Skin epidermis (tissue), 12 donors: ENCODE results near the gene FHIP1B.

Experiments used
- H3K27ac ChIP-seq, 21 experiments: fragments of 200-600 bp; sonication (generic) in 11 of 21; one replicate each; pipeline ENCODE4 v1.5.0; 2020; ENCODE audit warnings: mild to moderate bottlenecking in 3 of 21, inconsistent platforms in 2 of 21, moderate library complexity in 2 of 21
- H3K4me3 ChIP-seq, 7 experiments: fragments of 200-600 bp; sonication (generic) in 2 of 7; one replicate each; pipeline ENCODE4 v1.5.0; 2020; ENCODE audit warnings: inconsistent platforms in 2 of 7, mild to moderate bottlenecking in 2 of 7, moderate library complexity in 1 of 7

The FHIP1B gene

DNA sequence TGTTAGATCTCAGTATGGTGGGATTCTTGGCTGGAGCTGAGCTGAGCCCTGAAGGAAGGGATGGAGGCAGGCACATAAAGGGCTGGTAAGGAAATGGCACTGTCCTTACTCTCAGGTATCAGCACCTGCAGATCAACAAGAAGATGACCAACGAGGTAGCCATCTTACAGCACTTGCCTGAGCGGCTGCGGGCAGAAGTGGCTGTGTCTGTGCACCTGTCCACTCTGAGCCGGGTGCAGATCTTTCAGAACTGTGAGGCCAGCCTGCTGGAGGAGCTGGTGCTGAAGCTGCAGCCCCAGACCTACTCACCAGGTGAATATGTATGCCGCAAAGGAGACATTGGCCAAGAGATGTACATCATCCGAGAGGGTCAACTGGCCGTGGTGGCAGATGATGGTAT, 6.9 kb upstream of the FHIP1B start:
- Histone ChIP-seq H3K4me3 (no peak overlapping the region), H3K27ac (no peak overlapping the region)

DNA sequence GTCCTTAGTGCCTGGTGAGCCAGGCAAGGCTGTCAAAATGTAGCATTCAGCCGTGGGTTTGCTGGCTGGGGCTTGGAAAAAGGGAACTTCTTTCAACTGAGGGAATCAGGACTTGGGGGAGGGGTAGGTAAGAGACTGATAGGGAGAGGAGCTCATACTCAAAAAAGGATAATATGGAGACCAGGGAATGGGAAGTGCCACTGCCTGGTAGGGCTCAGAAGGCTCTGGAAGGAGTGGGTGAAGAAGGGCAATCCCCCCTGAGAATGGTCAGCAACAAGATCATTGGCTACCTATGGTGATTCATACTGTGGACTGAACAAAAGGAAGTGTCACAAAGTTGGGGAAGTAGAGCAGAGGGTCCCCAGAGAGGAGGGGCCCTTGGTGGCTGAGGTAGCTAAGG, 6.3 kb upstream of the FHIP1B start:
- Histone ChIP-seq H3K4me3 (no peak overlapping the region), H3K27ac (no peak overlapping the region)

DNA sequence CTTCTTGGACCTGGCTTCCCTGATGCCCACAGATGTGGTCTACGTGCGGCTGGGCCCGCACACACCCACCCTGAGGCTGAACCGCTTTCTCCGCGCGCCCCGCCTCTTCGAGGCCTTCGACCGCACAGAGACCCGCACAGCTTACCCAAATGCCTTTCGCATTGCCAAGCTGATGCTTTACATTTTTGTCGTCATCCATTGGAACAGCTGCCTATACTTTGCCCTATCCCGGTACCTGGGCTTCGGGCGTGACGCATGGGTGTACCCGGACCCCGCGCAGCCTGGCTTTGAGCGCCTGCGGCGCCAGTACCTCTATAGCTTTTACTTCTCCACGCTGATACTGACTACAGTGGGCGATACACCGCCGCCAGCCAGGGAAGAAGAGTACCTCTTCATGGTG, 5.7 kb upstream of the FHIP1B start:
- Histone ChIP-seq H3K27ac (no peak overlapping the region), H3K4me3 (no peak overlapping the region)

DNA sequence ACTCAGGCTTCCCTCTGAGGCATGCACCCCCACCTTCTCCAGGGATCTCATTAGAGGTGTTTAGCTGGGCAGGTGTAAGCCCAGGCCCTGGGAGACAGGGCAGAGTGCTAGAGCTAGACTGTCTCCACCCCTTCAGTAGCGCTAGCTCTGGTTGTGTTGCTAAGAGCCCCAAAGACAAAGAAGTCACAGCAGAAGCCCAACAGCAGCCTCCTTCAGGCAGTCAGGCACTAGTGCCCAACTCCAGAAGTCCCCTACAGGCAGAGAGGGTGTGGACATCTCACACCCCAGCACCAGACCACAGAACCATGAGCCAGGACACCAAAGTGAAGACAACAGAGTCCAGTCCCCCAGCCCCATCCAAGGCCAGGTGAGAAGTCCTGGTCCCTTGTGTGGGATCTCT, 4.5 kb upstream of the FHIP1B start, which contains the start of gene CNGA4:
Gene CNGA4 (plus strand): TSS at position 188 of the 400 bp plus-strand sequence. CDS start 118 bp downstream, at position 306.
- no peak within 1 kb of the TSS for H3K4me3 ChIP-seq
- H3K27ac ChIP-seq = no peak within 1 kb of the TSS

DNA sequence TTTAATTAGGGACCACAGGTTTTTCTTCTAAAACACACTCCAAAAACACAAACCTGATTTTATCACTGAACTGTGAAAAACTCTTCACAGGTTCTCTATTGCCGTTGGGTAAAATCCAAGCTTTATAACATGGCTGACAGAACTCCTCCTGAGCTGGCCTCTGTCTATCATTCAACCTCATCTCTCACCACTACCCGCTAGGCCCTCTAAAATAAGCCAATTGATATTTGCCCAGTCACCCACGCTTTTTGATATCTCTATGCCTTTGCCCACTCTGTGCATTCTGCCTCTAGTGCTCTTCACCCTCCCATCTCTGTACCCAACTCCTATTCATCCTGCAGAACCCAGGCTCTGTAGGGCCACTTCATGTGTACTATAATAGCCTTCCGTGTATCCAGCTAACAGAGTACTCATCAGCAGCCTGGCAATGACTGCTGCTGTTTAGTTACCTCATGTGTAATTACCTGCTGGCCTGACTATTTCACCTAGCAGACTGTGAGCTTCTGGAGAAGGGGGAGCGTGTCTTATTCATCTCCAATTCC, 3.4 kb upstream of the FHIP1B start:
- Histone ChIP-seq H3K4me3 (no peak overlapping the region), H3K27ac (no peak overlapping the region)

DNA sequence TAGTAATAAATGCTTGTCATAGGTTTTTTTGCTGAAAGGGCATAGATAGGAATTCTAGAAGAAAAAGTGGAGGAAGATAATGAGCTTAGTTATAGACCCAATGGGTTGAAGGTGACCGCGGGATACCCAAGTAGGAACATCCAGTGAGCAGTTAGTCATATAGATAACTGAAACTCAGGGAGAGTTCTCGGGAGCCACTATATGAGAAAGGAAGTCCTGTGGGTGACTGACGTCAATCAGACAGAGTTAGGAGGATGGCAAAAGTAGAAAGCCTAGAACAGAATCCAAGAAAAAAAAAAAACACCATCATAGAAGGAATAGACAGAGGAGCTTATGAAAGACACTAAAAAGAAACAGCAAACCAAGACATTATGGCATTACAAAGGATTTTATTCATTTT, 2.8 kb upstream of the FHIP1B start:
- no peak overlapping the region for H3K27ac ChIP-seq
- H3K4me3 ChIP-seq = no peak overlapping the region

DNA sequence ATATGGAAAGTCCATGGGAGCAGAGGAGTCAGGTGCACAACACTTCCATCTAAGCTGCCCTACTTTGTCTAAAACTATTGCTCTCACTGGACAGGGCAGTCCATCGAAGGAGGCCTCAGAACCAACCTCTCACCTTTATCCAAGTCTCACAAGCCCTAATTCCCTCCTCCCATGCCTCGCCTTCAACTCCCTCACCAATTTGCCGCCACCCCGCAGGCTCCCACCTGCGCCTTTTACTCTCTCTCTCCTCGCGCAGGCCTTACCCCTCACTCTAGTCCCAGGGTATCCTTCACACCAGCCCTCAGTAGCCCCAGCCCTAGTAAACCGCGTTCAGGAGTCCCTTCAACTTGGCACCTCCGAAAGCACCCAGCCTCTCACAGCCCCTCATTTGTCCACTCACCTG, 451 bp downstream of the FHIP1B start:
- Histone ChIP-seq H3K27ac (peak overlapping the region; percentile 11 to 91 (median 82)), H3K4me3 (peak overlapping the region; percentile 64 to 95 (median 76))

DNA sequence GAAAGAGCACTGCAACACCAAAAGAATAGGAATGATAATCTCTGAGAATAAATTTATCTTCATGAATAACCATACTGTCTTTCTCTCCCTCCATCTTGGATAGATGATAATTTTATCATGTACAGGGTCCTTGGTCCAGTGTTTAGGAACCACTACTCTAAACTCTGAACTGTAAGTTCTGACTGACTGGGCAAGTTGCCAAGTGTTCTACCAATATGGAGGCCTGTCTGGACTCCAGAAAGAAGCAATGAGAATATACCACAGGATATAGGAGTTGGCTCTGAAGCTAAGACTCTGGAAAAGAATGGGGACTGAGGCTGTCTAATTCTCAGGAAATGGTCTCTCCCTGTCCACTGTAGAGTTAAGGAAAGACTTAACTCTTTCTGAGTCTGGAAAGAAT, 1.5 kb downstream of the FHIP1B start:
- Histone ChIP-seq H3K27ac (no peak overlapping the region), H3K4me3 (no peak overlapping the region)

DNA sequence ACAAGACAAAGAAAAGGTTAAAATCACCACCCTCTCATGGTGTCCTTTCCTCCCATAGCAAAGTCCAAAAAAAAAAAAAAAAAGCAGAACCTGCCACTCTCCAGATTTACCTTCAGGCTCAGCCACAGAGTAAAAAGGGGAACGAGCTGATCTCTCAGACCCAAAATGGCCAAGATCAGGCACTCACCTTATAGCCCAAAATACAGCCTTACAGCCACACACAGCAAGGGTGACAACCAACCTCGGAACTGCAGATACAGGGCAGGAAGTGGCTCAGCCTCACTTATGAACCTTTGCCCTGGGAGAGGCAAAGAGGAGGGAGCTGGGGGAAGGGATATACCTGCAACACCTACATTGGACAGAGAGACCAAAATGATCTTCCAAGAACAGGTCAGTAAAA, 4.5 kb downstream of the FHIP1B start:
- no peak overlapping the region for H3K27ac ChIP-seq
- no peak overlapping the region for H3K4me3 ChIP-seq

DNA sequence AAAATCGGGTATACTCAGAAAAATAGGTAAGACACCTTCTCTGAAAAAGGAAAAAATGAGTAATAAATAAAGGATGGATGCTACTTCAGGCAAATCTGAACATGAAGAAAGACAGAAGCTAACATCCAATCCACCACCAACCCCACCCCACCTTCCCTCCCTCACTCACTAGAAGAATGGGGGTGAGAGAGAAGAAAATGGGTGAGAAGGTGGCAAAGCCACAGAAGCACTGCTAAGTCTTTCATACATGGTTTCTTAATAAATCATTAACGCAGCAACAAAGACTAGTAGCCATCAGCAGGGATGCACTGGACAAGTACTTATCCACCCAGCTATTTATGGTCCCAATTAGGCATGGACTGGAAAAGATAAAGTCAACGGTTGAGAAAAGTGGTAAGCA, 5.9 kb downstream of the FHIP1B start:
- Histone ChIP-seq H3K4me3 (no peak overlapping the region), H3K27ac (no peak overlapping the region)

DNA sequence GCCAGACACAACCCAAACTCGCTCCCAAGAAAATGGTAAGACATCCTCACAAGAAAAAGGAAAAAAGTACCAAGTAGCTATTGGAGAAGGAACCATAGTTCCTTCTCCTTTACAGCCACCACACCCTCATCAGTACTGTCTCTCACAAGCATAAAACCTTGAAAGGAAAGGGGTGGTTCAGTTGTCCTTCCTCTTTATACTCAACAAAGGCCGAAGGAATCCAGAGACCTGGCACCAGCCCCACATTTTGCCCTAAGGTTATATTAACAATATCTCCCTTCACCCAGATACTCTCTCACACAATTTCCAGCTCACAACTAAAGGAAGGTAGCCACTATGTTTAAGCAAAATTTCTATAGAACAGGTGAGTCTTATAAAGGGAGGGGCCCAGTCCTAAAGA, 8.5 kb downstream of the FHIP1B start:
- H3K27ac ChIP-seq = peak overlapping the region in 1 of 21 experiments; percentile 0
- H3K4me3 ChIP-seq = no peak overlapping the region

DNA sequence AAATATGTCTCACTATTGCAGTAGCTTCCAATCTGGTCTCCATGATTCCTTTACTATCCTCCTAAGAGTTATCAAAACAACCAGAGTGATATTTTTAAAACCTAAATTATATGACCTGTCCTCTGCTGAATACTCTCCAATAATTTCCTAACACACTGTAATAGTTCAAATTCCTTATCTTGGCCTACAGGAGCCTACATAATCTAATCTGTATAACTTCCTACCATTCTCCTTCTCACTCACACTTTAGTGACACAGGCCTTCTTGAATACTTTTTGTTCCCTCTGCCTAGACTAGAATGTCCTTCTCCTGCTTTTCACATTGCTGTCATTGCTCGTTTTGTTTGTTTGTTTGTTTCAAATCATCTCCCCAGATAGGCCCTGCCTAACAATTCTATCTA, 9.4 kb downstream of the FHIP1B start:
- Histone ChIP-seq H3K4me3 (no peak overlapping the region), H3K27ac (peak overlapping the region in 2 of 21 experiments; percentile 4 to 10)

DNA sequence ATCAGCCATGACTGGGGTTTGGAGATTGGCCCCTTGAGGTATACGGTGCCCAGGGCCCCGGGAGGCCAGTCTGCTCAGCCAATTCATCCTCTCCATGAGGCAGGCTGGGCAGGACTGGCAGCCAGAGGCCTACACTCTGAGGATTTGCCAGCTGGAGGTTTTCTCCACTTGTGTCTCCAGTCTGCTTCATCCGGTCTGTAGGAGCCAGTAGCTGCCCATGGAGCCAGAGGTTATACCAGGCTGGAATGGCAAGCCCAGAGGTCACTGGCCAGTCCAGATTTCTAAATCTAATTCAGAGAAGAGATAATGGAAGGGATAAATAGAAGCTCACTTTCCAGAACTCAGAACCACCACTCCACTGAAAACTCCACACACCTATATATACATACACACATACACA, 10.0 kb downstream of the FHIP1B start:
- no peak overlapping the region for H3K27ac ChIP-seq
- no peak overlapping the region for H3K4me3 ChIP-seq

DNA sequence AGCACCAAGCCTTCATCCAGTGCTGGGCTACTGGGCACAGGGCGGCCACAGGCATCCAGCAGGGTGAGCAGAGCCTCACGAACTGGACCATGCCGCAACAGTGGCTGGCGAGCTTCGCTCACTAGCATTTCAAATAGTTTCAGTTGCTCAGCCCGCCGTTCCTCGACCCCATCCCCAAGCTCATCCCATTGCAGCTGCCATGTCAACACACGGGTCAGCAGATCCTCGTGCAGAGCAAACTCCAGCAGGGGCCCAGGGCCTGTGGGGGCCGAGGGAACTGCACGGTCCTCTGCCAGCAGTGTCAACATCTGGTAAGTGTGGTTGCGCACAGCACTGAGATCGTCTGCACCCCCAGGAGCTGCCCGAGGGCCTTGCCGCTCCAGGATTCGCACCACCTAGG, 10.6 kb downstream of the FHIP1B start:
- H3K27ac ChIP-seq = no peak overlapping the region
- no peak overlapping the region for H3K4me3 ChIP-seq

DNA sequence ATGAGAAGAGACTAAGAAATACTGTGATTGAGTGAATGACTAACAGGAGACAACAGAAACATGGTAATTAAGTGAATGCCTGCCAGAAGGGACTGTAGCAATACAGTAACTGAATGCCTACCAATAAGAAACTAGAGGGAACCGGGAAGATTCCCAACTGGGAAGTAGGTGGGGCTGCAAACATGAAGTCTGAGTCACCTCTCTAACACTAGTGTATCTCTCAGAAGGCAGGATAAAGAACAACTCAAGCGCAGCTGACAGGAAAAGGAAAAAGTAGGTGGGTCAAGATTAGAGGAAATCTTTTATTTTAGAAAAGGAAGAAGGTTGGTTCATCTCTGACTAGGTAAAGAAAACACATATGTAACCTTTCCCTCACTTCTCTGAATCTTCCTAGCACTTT, 15.1 kb downstream of the FHIP1B start:
- Histone ChIP-seq H3K27ac (peak overlapping the region in 14 of 21 experiments; percentile 9 to 81 (median 40)), H3K4me3 (no peak overlapping the region)

DNA sequence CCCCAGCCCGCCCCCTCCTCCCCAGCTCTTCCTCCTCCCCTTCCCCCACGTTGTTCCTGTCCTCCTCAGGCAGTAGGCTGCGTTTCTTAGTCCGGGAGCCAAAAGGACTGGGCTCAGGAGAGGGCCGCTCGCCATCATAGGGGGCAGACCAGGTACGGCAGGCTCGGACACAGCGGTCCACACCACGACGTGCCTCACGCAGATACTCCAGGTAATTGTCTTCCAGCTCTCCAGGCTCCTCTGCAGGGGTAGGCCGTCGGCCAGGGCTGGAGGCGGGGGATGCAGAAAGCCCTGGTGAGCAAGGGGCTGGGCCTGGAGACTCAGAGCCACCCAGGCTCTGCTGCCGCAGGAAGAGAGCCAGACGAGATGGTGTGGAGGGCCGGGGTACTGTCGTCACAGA, 16.7 kb downstream of the FHIP1B start:
- Histone ChIP-seq H3K4me3 (no peak overlapping the region), H3K27ac (no peak overlapping the region)

DNA sequence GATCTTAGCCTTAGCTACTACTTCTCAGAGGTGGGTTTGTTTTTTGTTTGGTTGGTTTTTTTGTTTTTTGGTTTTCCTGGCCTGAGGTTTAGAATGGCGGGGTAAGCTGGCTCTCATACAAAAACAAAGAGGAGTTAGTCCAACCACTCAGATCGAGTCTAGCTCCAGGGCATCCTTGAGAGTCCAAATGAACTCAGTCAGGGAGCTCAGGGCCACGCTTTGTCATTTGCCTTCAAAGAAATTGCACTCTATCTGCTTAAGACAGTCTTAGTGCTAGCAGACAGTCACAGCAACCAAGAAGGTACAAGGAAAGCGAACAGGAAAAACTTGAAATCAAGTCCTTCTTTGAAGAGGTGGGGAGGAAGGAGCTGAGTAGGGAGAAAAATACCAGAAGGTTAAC, 17.9 kb downstream of the FHIP1B start:
- Histone ChIP-seq H3K4me3 (no peak overlapping the region), H3K27ac (no peak overlapping the region)

DNA sequence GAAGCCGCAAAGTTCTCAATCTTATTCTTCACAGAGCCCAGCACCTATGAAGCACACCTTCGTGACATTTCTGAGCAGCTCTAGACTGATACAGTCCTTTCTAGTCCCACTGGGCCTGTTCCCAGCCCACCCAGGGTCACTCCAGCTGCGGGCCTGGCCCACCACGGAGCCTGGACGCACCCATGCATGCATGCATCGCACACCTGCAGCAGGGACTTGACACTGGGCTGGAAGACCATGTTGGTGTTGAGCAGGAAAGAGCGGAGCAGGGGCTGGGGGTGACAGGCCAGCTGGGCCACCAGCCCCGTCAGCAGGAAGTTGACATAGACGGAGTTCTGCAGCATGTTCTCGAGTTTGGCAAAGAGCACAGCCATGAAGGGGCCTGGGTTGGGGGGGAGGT, 19.9 kb downstream of the FHIP1B start:
- Histone ChIP-seq H3K4me3 (no peak overlapping the region), H3K27ac (no peak overlapping the region)

DNA sequence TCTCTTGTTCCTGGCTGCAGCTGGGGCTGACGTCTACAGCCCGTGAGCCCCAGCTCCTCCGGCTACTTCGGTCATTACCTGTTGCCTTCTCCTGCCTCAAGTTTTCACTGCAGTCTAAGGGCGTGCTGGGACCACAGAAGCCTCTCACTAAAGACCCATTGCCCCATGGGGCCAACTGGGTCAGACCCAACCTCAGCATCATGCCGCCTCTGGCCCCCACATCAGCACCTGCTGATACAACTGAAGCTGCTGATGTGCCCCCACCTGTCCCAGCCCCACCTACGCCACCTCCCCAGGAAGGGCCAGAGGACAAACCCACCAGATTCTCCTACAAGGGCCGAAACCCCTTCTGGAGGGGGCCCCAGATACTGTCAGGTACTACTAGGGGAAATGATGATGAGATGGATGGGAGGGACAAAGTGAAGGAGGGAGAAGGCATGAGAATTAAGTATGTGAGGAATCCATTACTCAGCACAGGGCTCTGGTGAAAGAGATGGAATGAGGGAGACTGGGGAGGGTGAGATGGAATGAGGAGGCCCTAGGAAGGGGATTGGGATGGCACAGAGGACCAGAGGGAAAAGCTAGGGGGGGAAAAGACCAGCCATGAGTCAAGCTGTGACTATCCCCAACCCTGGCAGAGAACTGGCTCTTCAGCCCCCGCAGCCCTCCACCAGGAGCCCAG, 24.0 kb downstream of the FHIP1B start:
- H3K27ac ChIP-seq = no peak overlapping the region
- no peak overlapping the region for H3K4me3 ChIP-seq

DNA sequence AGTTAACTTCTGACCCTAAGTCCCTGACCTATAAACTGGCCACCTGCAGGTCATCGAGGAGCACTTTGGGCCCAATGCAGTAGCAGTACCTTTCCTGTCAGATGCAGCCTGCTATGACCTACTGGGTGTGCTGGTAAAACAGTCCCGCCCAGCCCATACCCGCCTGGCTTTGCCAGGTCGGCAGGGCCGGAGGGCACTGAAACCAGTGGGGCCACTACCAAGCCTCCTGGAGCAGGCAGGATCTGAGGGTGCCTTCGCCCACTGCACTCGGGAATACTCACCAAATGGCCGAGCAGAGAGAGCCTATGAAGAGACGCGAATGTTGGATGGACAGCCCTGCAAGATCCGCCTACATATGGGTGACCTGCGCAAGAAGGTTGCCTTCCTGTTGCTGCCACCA, 24.6 kb downstream of the FHIP1B start:
- H3K27ac ChIP-seq = no peak overlapping the region
- no peak overlapping the region for H3K4me3 ChIP-seq

DNA sequence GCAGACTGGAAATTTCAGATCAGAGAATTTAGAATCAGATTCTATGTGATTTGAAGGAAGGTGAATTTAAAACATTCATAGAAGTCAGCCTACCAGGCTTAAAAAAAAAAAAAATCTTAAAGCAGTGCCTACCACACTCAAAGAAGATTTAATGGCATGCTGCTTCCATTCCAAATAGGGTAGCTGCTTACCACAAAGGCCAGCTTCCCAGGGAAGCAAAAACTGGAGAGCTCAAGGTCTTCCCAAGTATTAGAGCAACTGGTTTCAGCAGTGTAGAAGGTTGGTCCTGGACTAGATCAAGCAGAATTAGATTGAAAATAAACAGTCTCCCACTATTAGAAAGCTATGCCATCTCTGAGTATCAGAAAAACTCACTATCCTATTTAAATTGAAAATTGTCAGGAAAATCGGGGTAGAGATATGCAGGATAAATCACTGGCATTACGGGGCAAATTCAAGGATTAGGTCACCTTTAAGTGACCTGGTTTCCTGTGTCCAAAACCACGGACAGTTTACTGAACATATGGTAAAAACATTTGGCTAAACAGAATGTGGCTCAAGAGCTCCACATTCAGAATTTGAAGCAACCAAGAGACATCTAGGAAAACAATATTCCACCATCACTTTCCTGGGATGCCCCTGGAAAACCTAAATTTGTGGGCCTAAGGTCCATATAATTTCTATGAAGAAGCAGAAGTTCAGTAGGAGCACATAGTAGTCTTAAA, 27.8 kb downstream of the FHIP1B start:
- Histone ChIP-seq H3K27ac (no peak overlapping the region), H3K4me3 (no peak overlapping the region)
